Hematopoietic multipotent progenitor cell (in vitro differentiated cells): ENCODE data around the gene SKAP1. TPM values are rescaled to one million over a fixed set of nuclear protein-coding genes. Genes with fewer than 3 reads are reported as not detected.

Experiments
- DNase-seq, 3 donors: peaks; one replicate each; pipeline ENCODE4 v3.0.0-alpha.2; 2011 to 2015; ENCODE audit warnings: low read depth in 2 of 3, low spot score in 2 of 3
- small RNA-seq: library from RNA; depleted of rRNA; stranded (forward); fragments of <200 nt; gene quantifications from one replicate; pipeline ENCODE3, GENCODE V24; 2012
- total RNA-seq: library from RNA; depleted of rRNA; stranded (reverse); fragments of >200 nt; gene quantifications from one replicate; pipeline ENCODE4 v1.2.3, GENCODE V29; 2012

Gene SKAP1
- total RNA-seq, 1 donor, result 4.8 TPM

- no peak for DNase-seq
Measured at GRCh38 chr17:48095611-48096010, 334.4 kb downstream of the SKAP1 start.

- no peak for DNase-seq
Measured at GRCh38 chr17:48093341-48094045, 336.5 kb downstream of the SKAP1 start.

GRCh38 chr17:48084932-48085331 lies 345.1 kb downstream of the SKAP1 start:
- no peak for DNase-seq

Small RNAs within 50 kb of the gene (small RNA-seq; reads per million reads assigned to genes)
- gene MIR1203 (not detected), gene RF00012 (0.61 reads per million), gene RF00019 (not detected), gene RNU6-1152P (not detected), gene RNU6-1201P (not detected)

Other genes with a start within 250 kb of the SKAP1 start
- not detected for gene HOXB1, start 100.8 kb upstream of the SKAP1 start, total RNA-seq
- 10.8 TPM for gene HOXB2, start 114.9 kb upstream of the SKAP1 start, total RNA-seq
- 6.5 TPM for gene HOXB4, start 148.1 kb upstream of the SKAP1 start, total RNA-seq
- 20.5 TPM for gene HOXB3, start 160.0 kb upstream of the SKAP1 start, total RNA-seq
- gene HOXB5, start 163.6 kb upstream of the SKAP1 start, total RNA-seq, result 0.54 TPM
- gene HOXB6, start 174.8 kb upstream of the SKAP1 start, total RNA-seq, result 7.3 TPM
- 0.54 TPM for gene HOXB7, start 180.8 kb upstream of the SKAP1 start, total RNA-seq
- not detected for gene HOXB8, start 185.1 kb upstream of the SKAP1 start, total RNA-seq
- under 0.01 TPM for gene HOXB9, start 196.1 kb upstream of the SKAP1 start, total RNA-seq